Right lobe of liver (tissue), 6 donors: Measurements from ENCODE around the gene SDHAF2. TPM values are rescaled to one million over a fixed set of nuclear protein-coding genes. Genes with fewer than 3 reads are reported as not detected.

Source experiments
- ATAC-seq, 4 donors: fragments of 200-7000 bp; cut with Tn5 transposase; one replicate each; pipeline ENCODE4 v1.9.1; 2020; ENCODE audit warnings: mild to moderate bottlenecking in 4 of 4, moderate library complexity in 4 of 4
- DNase-seq, 3 donors: peaks; one replicate each; pipeline ENCODE4 v3.0.0-alpha.2; 2020
- H3K27ac ChIP-seq, 3 donors: fragments of 200-600 bp; one replicate each; pipeline ENCODE4 v1.8.0; 2022
- H3K27me3 ChIP-seq, 2 donors: fragments of 200-600 bp; one replicate each; pipeline ENCODE4 v1.8.0; 2022
- H3K36me3 ChIP-seq, 4 donors: fragments of 200-600 bp; sonication (generic) in 1 of 4; one replicate each; pipeline versions ENCODE4 v1.5.1 to v1.8.0; 2017 to 2022; ENCODE audit warnings: control low read depth in 1 of 4
- H3K4me1 ChIP-seq, 4 donors: fragments of 200-600 bp; sonication (generic) in 1 of 4; one replicate each; pipeline versions ENCODE4 v1.5.1 to v1.8.0; 2017 to 2022; ENCODE audit warnings: control low read depth in 1 of 4
- H3K4me3 ChIP-seq, 3 donors: fragments of 200-600 bp; one replicate each; pipeline ENCODE4 v1.8.0; 2022
- H3K9me3 ChIP-seq, 4 donors: fragments of 200-600 bp; sonication (generic) in 1 of 4; one replicate each; pipeline versions ENCODE4 v1.5.1 to v1.8.0; 2017 to 2022; ENCODE audit warnings: control low read depth in 1 of 4
- POLR2A ChIP-seq: fragments of 450-650 bp; IDR thresholded peaks from one replicate; pipeline ENCODE4 v1.6.1; 2017; ENCODE audit warnings: antibody characterized with exemption, mild to moderate bottlenecking
- WGBS: methylation state at CpG from one replicate; pipeline ENCODE4 v1.1.6; 2018; ENCODE audit warnings: low coverage, low lambda C conversion rate; ENCODE audit not compliant: insufficient coverage; ENCODE audit errors: missing lambda C conversion rate; 5-methylcytosine and 5-hydroxymethylcytosine counted together
- intact Hi-C, 2 donors: fragments of 100-400 bp; cut with DNase I; formaldehyde crosslinking; loops; one replicate each; pipeline versions ENCODE4 v1.11.2 to v1.14.1; 2022
- total RNA-seq, 6 experiments: library from RNA; depleted of rRNA in 2 of 6; stranded (reverse); fragments of >200 nt in 2 of 6; fragmentation: NEBNext Ultra II Directional in 3 of 6; extraction: Animal tissue kit (Norgen Biotek cat#: 25700) in 3 of 6; gene quantifications; one replicate each; pipeline versions ENCODE4 v1.1.0 to v1.2.4, GENCODE V29; 2016 to 2023
- TF ChIP-seq, protein P1 (sequence below), 4 donors: fragments of 200-600 bp in 3 of 4; fragments of 450-650 bp in 1 of 4; IDR thresholded peaks; one replicate each; pipeline versions ENCODE4 v1.5.1 to v1.8.0; 2016 to 2022; ENCODE audit warnings: antibody characterized with exemption in 4 of 4, mild to moderate bottlenecking in 2 of 4
- donor health status: DM: no; HTN: yes; CAD: no.
- donor health status: DM: no; HTN: no; CAD: no.
- donor health status: DM: no; HTN: no; CAD: no.
- donor health status: DM: no; HTN: yes; CAD: no.
- donor health status: DM: no; HTN: yes; CAD: no.

The SDHAF2 gene
- total RNA-seq, 6 experiments from 2014 or later, result 17.7 to 62.5 (median 23.3) TPM

DNA sequence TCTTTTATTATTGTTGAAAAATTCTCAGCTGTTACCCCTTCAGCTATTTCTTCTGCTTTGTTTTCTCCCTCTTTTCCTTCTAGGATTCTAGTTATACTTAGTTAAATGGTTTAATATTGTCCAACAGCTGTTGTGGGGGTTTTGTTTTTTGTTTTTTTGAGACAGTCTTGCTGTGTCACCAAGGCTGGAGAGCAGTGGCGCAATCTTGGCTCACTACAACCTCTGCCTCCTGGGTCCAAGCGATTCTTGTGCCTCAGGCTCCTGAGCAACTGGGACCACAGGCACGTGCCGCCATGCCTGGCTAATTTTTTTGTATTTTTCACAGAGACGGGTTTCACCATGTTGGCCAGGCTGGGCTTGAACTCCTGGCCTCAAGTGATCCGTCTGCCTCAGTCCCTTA is 12.7 kb downstream of the SDHAF2 start:
- peaks cover 8 to 49% (median 27%) of the 10 kb centered on the region in 4 donors for H3K36me3 ChIP-seq
- no peaks in the 10 kb centered on the region for H3K27me3 ChIP-seq
- no peak for DNase-seq
- no peak overlapping the region for H3K4me3 ChIP-seq
- no peaks in the 10 kb centered on the region for H3K9me3 ChIP-seq
- intact Hi-C loops, result no loop called here
- no peaks in the 10 kb centered on the region for H3K4me1 ChIP-seq
- ATAC-seq, result no peak
- TF ChIP-seq, protein P1, sequence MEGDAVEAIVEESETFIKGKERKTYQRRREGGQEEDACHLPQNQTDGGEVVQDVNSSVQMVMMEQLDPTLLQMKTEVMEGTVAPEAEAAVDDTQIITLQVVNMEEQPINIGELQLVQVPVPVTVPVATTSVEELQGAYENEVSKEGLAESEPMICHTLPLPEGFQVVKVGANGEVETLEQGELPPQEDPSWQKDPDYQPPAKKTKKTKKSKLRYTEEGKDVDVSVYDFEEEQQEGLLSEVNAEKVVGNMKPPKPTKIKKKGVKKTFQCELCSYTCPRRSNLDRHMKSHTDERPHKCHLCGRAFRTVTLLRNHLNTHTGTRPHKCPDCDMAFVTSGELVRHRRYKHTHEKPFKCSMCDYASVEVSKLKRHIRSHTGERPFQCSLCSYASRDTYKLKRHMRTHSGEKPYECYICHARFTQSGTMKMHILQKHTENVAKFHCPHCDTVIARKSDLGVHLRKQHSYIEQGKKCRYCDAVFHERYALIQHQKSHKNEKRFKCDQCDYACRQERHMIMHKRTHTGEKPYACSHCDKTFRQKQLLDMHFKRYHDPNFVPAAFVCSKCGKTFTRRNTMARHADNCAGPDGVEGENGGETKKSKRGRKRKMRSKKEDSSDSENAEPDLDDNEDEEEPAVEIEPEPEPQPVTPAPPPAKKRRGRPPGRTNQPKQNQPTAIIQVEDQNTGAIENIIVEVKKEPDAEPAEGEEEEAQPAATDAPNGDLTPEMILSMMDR (IDR thresholded peaks at IDR 0.05), result no peak
- TF ChIP-seq POLR2A, result no peak
- WGBS, result 71% methylated on average over 5 of the region's 6 CpGs
- no peak overlapping the region for H3K27ac ChIP-seq

DNA sequence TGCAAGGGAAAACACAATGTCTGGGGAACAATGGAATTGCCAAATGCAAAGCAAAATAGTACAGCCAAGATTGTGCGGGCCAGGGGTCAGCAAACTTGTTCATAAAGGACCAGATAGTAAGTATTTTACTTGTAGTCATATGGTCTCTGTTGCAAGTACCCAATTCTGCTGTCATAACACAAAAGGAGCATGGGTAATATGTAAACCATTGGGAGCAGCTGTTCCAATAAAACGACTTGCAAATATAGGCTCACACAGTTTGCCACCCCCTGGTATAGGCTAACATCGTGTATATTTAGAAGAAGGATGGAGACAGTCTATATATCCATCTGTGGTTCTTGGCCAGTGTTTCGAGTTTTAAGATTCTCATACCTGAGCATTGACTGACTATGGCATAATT is 15.6 kb downstream of the SDHAF2 start:
- Histone ChIP-seq H3K4me1 (no peaks in the 10 kb centered on the region), H3K36me3 (peaks cover 0 to 31% (median 15%) of the 10 kb centered on the region in 4 donors), H3K27me3 (no peaks in the 10 kb centered on the region), H3K9me3 (no peaks in the 10 kb centered on the region), H3K27ac (no peak overlapping the region), H3K4me3 (no peak overlapping the region)
- no peak for DNase-seq
- WGBS, result 65% methylated on average over 3 of the region's 4 CpGs
- intact Hi-C loops, result no loop called here
- ATAC-seq, result no peak
- TF ChIP-seq, protein P1 (IDR thresholded peaks at IDR 0.05), result no peak
- TF ChIP-seq POLR2A, result no peak

DNA sequence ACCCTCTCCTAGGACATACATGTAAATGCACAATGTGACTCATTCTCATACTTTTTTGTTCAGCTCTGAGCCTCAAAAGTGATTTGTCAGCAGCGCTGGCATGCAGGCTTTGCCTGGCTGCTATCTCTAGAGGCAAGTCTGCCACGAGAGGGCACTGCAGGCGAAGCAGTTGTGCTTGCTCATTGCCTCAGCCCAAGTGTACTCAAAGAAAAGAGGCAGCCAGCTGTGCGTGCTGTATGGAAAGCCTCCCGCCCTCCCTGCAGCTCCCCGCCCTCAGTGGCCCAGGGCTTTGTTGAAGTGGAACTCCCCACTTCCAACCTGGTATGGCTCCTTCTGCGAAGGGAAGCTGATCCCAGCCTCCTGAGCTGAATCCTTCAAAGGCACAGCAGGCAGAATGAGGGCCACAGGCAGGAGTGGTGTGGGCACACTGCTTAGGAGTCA is 16.3 kb downstream of the SDHAF2 start:
- H3K27me3 ChIP-seq, result no peaks in the 10 kb centered on the region
- DNase-seq (peak; percentile 83 to 86 (median 85)), ATAC-seq (peak; percentile 93 to 99 (median 96))
- H3K4me1 ChIP-seq, result no peaks in the 10 kb centered on the region
- H3K27ac ChIP-seq, result no peak overlapping the region
- no peak overlapping the region for H3K4me3 ChIP-seq
- no peaks in the 10 kb centered on the region for H3K9me3 ChIP-seq
- 31% methylated on average over 4 of the region's 7 CpGs for WGBS
- TF ChIP-seq POLR2A, result no peak
- TF ChIP-seq, protein P1 (IDR thresholded peaks at IDR 0.05), result peak; percentile 75 to 93 (median 85)
- H3K36me3 ChIP-seq, result peaks cover 0 to 29% (median 15%) of the 10 kb centered on the region in 4 donors
- intact Hi-C loops, result no loop called here

DNA sequence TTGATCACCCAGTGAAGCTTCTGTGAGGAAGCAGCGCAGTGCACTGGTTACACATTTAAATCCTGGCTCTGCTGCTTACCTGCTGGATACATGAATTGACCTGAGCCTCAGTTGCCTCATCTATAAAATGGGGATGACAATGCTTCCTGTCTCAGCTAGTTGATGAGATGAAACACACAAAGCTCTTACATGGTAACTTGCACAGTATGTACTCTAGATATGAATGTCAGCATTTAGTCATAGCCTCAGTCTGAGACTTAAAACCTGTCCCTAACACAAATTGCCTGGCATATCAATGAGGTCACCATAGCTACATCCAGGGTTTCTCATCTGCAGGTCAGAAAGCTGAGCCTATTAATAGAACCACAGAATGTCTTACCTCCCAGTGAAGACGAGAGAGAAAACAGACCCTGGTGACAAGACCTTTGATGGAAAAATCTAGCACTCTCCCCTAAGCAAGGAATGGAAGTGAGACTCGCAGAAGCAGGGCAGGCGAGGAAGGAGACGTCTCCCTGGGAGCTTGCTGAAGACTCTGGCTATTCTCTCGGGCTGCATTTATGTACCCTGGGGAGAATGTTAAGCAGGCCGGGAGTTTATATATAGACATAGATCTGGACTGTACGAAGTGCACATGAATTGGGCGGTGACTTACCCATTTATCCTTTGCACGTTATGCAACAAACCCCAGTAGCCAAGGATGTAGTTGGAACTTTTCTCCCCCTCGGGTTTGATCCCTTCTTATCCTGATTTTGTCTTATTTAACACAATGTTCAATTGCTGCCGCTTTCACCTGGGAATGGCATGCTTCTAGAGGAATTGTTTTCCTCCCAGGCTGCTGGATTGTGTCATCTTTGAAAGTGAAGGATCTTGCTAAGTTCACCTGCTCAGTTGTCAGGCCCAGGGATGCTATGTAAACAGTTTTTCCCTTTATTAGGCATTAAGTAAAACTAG is 18.0 kb downstream of the SDHAF2 start:
- no peaks in the 10 kb centered on the region for H3K27me3 ChIP-seq
- ATAC-seq (no peak), DNase-seq (no peak)
- intact Hi-C loops, result no loop called here
- peaks cover 0 to 29% (median 15%) of the 10 kb centered on the region in 4 donors for H3K36me3 ChIP-seq
- TF ChIP-seq POLR2A, result no peak
- TF ChIP-seq, protein P1 (IDR thresholded peaks at IDR 0.05), result no peak
- no peak overlapping the region for H3K4me3 ChIP-seq
- H3K27ac ChIP-seq, result no peak overlapping the region
- no peaks in the 10 kb centered on the region for H3K4me1 ChIP-seq
- H3K9me3 ChIP-seq, result no peaks in the 10 kb centered on the region
- 57% methylated on average over 8 of the region's 12 CpGs for WGBS
